Activated CD4-positive, alpha-beta T cell treated with anti-CD3 and anti-CD28 coated beads, Interleukin-2, amount 10 ng/mL, durations not matched to agents 7 days and 5 days (primary cell): Measurements from ENCODE around the gene HOXD4. TPM values are rescaled to one million over a fixed set of nuclear protein-coding genes. Genes with fewer than 3 reads are reported as not detected.

ENCODE experiments used
- CTCF ChIA-PET: fragments of 350-600 bp; sonication (Branson Sonifier 250); formaldehyde crosslinking; loops from one replicate; lab custom pipeline; 2021; ENCODE audit warnings: antibody characterized with exemption; lab: Charles Lee
- POLR2A ChIA-PET: fragments of 350-600 bp; sonication (Branson Sonifier 250); formaldehyde crosslinking; loops from one replicate; lab custom pipeline; 2021; ENCODE audit warnings: antibody characterized with exemption; lab: Charles Lee
- DNase-seq: peaks from one replicate; pipeline ENCODE4 v3.0.0-alpha.2; 2020
- H3K27ac Mint-ChIP-seq: one replicate; pipeline ENCODE4 v1.8.0; 2021; ENCODE audit warnings: mild to moderate bottlenecking, moderate library complexity, mixed read lengths
- H3K27me3 Mint-ChIP-seq: one replicate; pipeline ENCODE4 v1.8.0; 2021; ENCODE audit warnings: mixed read lengths
- H3K36me3 Mint-ChIP-seq: one replicate; pipeline ENCODE4 v1.8.0; 2021; ENCODE audit warnings: low read depth, mixed read lengths
- H3K4me1 Mint-ChIP-seq: one replicate; pipeline ENCODE4 v1.8.0; 2021; ENCODE audit warnings: mixed read lengths
- H3K4me3 Mint-ChIP-seq: one replicate; pipeline ENCODE4 v1.8.0; 2021; ENCODE audit warnings: mild to moderate bottlenecking, moderate library complexity, mixed read lengths
- H3K9me3 Mint-ChIP-seq: one replicate; pipeline ENCODE4 v1.8.0; 2021; ENCODE audit warnings: mixed read lengths
- total RNA-seq, 2 experiments: library from RNA; stranded (reverse); gene quantifications; one replicate each; pipeline ENCODE4 v1.2.3, GENCODE V29; 2021

HOXD4 gene
- total RNA-seq, 2 experiments from 2014 or later, result not detected

GRCh38 chr2:176170602-176171305 lies 19.4 kb downstream of the HOXD4 start:
- CTCF ChIA-PET, result interaction anchor here (0.6 to 0.8 kb wide), 2 partner anchors 27 to 289 kb away, joined by 3 read pairs; no protein-coding TSS in a partner anchor
- Mint-ChIP-seq H3K27ac (no peak overlapping the region), H3K27me3 (peaks cover 81% of the 10 kb centered on the region), H3K9me3 (no peaks in the 10 kb centered on the region), H3K36me3 (peaks cover 3% of the 10 kb centered on the region), H3K4me1 (peaks cover 4% of the 10 kb centered on the region), H3K4me3 (no peak overlapping the region)
- no peak for DNase-seq
- POLR2A ChIA-PET, result no interaction called here

GRCh38 chr2:176171351-176172006 lies 20.1 kb downstream of the HOXD4 start:
- H3K4me1 Mint-ChIP-seq, result peaks cover 4% of the 10 kb centered on the region
- H3K36me3 Mint-ChIP-seq, result peaks cover 3% of the 10 kb centered on the region
- no peak overlapping the region for H3K27ac Mint-ChIP-seq
- POLR2A ChIA-PET, result no interaction called here
- H3K9me3 Mint-ChIP-seq, result no peaks in the 10 kb centered on the region
- no peak for DNase-seq
- CTCF ChIA-PET, result interaction anchor here (1.9 kb wide), 1 partner anchor 51 kb away, joined by 4 read pairs; no protein-coding TSS in a partner anchor
- no peak overlapping the region for H3K4me3 Mint-ChIP-seq
- peaks cover 81% of the 10 kb centered on the region for H3K27me3 Mint-ChIP-seq

- H3K9me3 Mint-ChIP-seq, result no peaks in the 10 kb centered on the region
- no peak overlapping the region for H3K4me3 Mint-ChIP-seq
- peaks cover 80% of the 10 kb centered on the region for H3K27me3 Mint-ChIP-seq
- ChIA-PET POLR2A (no interaction called here), CTCF (interaction anchor here (0.6 to 4.1 kb wide), 4 partner anchors 11 to 574 kb away, joined by 4 to 19 read pairs (median 4); no protein-coding TSS in a partner anchor)
- H3K27ac Mint-ChIP-seq, result no peak overlapping the region
- peaks cover 4% of the 10 kb centered on the region for H3K4me1 Mint-ChIP-seq
- peaks cover 3% of the 10 kb centered on the region for H3K36me3 Mint-ChIP-seq
- no peak for DNase-seq
Observed at GRCh38 chr2:176172007-176172894, 20.9 kb downstream of the HOXD4 start.

GRCh38 chr2:176172895-176173566 lies 21.7 kb downstream of the HOXD4 start:
- H3K4me1 Mint-ChIP-seq, result peaks cover 4% of the 10 kb centered on the region
- ChIA-PET CTCF (interaction anchor here (0.7 to 4.1 kb wide), 4 partner anchors 12 to 716 kb away, joined by 3 to 19 read pairs (median 4); no protein-coding TSS in a partner anchor), POLR2A (no interaction called here)
- H3K27ac Mint-ChIP-seq, result no peak overlapping the region
- H3K36me3 Mint-ChIP-seq, result peaks cover 3% of the 10 kb centered on the region
- no peak for DNase-seq
- no peaks in the 10 kb centered on the region for H3K9me3 Mint-ChIP-seq
- peaks cover 78% of the 10 kb centered on the region for H3K27me3 Mint-ChIP-seq
- no peak overlapping the region for H3K4me3 Mint-ChIP-seq

- ChIA-PET CTCF (interaction anchor here (0.7 to 4.1 kb wide), 4 partner anchors 13 to 715 kb away, joined by 3 to 19 read pairs (median 4); no protein-coding TSS in a partner anchor), POLR2A (no interaction called here)
- Mint-ChIP-seq H3K27ac (no peak overlapping the region), H3K4me3 (no peak overlapping the region), H3K4me1 (peaks cover 4% of the 10 kb centered on the region), H3K27me3 (peaks cover 84% of the 10 kb centered on the region), H3K9me3 (no peaks in the 10 kb centered on the region), H3K36me3 (peaks cover 3% of the 10 kb centered on the region)
- DNase-seq, result no peak
Observed at GRCh38 chr2:176173567-176174381, 22.4 kb downstream of the HOXD4 start.

- peaks cover 3% of the 10 kb centered on the region for H3K36me3 Mint-ChIP-seq
- no peaks in the 10 kb centered on the region for H3K9me3 Mint-ChIP-seq
- H3K4me1 Mint-ChIP-seq, result peaks cover 4% of the 10 kb centered on the region
- peaks cover 88% of the 10 kb centered on the region for H3K27me3 Mint-ChIP-seq
- POLR2A ChIA-PET, result no interaction called here
- DNase-seq, result no peak
- H3K27ac Mint-ChIP-seq, result no peak overlapping the region
- H3K4me3 Mint-ChIP-seq, result no peak overlapping the region
- CTCF ChIA-PET, result interaction anchor here (0.7 to 4.1 kb wide), 3 partner anchors 13 to 281 kb away, joined by 3 to 19 read pairs (median 3); no protein-coding TSS in a partner anchor
Observed at GRCh38 chr2:176174382-176174823, 23.1 kb downstream of the HOXD4 start.

GRCh38 chr2:176174824-176175708 lies 23.7 kb downstream of the HOXD4 start:
- ChIA-PET CTCF (interaction anchor here (0.7 to 4.1 kb wide), 3 partner anchors 14 to 280 kb away, joined by 3 to 19 read pairs (median 3); no protein-coding TSS in a partner anchor), POLR2A (no interaction called here)
- DNase-seq, result no peak
- H3K36me3 Mint-ChIP-seq, result peaks cover 3% of the 10 kb centered on the region
- H3K27ac Mint-ChIP-seq, result no peak overlapping the region
- no peak overlapping the region for H3K4me3 Mint-ChIP-seq
- H3K9me3 Mint-ChIP-seq, result no peaks in the 10 kb centered on the region
- peaks cover 4% of the 10 kb centered on the region for H3K4me1 Mint-ChIP-seq
- H3K27me3 Mint-ChIP-seq, result peaks cover 88% of the 10 kb centered on the region

GRCh38 chr2:176175709-176176607 lies 24.6 kb downstream of the HOXD4 start:
- Mint-ChIP-seq H3K27me3 (peaks cover 88% of the 10 kb centered on the region), H3K27ac (no peak overlapping the region), H3K4me1 (peaks cover 4% of the 10 kb centered on the region), H3K36me3 (peaks cover 3% of the 10 kb centered on the region), H3K9me3 (no peaks in the 10 kb centered on the region), H3K4me3 (no peak overlapping the region)
- DNase-seq, result no peak
- ChIA-PET POLR2A (no interaction called here), CTCF (interaction anchor here (0.6 to 4.1 kb wide), 3 partner anchors 11 to 36 kb away, joined by 3 to 19 read pairs (median 4); no protein-coding TSS in a partner anchor)

- ChIA-PET POLR2A (no interaction called here), CTCF (interaction anchor here (0.6 kb wide), 1 partner anchor 30 kb away, joined by 3 read pairs; no protein-coding TSS in a partner anchor)
- Mint-ChIP-seq H3K4me1 (peaks cover 3% of the 10 kb centered on the region), H3K27ac (no peak overlapping the region), H3K9me3 (no peaks in the 10 kb centered on the region), H3K27me3 (peaks cover 87% of the 10 kb centered on the region), H3K36me3 (peaks cover 2% of the 10 kb centered on the region), H3K4me3 (no peak overlapping the region)
- no peak for DNase-seq
Observed at GRCh38 chr2:176177580-176178037, 26.3 kb downstream of the HOXD4 start.
